GM12865 (cell line): ENCODE results near the gene CDC26.
"Not testable (repeated sequence)": the region's sequence is repeated elsewhere in the genome, so short reads cannot be mapped to it uniquely, and the experiment has no call there.

Source experiments
- DNase-seq: peaks from one replicate; pipeline ENCODE4 v3.0.0; 2010; ENCODE audit warnings: low read depth
- H3K4me3 ChIP-seq: 2 replicates; pipeline ENCODE4 v1.5.1; 2011; ENCODE audit warnings: mild to moderate bottlenecking, low read depth, low read length, control low read depth
- CTCF ChIP-seq: IDR thresholded peaks from 2 replicates; pipeline ENCODE4 v1.5.1; 2011; ENCODE audit warnings: low read length, control low read depth, low read depth, inconsistent platforms; ENCODE audit not compliant: insufficient read depth; ENCODE audit errors: missing control alignments

CDC26 gene

GRCh38 chr9:113255438-113255837 is 19.9 kb downstream of the CDC26 start:
- no peak for TF ChIP-seq CTCF
- no peak overlapping the region for H3K4me3 ChIP-seq
- no peak for DNase-seq

DNA sequence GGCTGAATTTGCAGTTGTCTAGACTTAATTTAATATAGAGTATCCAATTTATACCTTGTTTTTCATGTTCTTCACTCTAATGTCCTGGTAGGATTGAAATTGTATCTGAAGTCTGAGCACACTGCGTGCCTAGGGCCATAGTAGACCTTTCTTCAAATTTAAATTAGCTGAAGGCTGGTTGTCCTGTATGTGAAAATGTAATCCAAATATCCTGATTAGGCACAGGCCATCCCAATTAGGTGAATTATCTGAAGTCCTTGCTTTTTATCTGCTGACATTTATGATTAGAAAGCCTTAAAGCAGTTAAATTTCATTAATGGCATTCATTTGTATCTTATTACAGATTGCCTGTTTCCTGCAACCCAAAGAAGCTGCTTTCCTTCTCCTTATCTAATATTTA is 20.4 kb downstream of the CDC26 start:
- H3K4me3 ChIP-seq = no peak overlapping the region
- DNase-seq = no peak
- TF ChIP-seq CTCF = no peak

GRCh38 chr9:113250807-113251206 is 24.6 kb downstream of the CDC26 start:
- H3K4me3 ChIP-seq = no peak overlapping the region
- TF ChIP-seq CTCF = no peak
- DNase-seq = no peak

DNA sequence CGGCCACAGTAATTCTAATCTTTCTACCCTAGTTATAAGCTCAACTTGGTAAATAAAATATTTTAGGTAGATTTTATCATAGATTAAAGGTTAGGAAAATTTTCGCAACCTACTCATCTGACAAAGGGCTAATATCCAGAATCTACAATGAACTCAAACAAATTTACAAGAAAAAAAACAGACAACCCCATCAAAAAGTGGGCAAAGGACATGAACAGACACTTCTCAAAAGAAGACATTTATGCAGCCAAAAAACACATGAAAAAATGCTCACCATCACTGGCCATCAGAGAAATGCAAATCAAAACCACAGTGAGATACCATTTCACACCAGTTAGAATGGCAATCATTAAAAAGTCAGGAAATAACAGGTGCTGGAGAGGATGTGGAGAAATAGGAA is 25.7 kb downstream of the CDC26 start:
- not testable (repeated sequence) for DNase-seq, H3K4me3 ChIP-seq

GRCh38 chr9:113247640-113248039 is 27.7 kb downstream of the CDC26 start:
- no peak for TF ChIP-seq CTCF
- DNase-seq = no peak
- no peak overlapping the region for H3K4me3 ChIP-seq

DNA sequence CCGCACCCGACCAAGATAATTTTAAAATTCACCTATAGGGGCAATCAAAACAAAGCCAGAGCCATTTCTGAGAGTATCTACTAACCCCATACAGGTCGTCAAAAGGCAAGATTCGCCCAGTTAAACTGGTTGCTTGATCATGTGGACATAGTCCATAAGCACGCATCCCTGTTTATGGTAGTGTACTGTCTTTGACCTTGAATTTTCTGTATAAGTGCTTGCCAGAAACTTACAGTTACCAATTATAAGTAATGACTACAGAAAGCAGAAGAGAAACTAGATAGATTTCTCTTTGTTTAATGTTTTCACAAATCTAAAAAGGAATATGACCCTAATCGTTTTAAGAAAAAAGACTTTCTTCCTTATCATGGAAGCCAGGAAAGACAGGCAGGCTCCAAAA is 28.4 kb downstream of the CDC26 start:
- no peak overlapping the region for H3K4me3 ChIP-seq
- TF ChIP-seq CTCF = no peak
- no peak for DNase-seq

DNA sequence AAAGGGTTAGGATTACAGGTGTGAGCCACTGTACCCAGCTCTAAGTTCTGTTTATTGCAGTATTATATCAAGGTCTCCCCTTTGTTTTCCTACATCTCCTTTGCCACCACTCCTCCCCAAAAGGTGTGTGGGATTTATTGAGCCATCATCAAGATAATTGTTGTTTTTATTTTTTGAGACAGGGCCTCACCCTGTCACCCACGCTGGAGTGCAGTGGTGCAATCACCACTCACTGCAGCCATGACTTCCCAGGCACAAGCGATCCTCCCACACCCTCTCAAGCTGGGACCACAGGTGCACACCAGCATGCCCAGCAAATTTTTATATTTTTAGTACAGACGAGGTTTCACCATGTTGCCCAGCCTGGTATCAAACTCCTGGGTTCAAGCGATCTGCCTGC is 29.5 kb downstream of the CDC26 start:
- TF ChIP-seq CTCF = no peak
- DNase-seq = no peak
- H3K4me3 ChIP-seq = no peak overlapping the region

DNA sequence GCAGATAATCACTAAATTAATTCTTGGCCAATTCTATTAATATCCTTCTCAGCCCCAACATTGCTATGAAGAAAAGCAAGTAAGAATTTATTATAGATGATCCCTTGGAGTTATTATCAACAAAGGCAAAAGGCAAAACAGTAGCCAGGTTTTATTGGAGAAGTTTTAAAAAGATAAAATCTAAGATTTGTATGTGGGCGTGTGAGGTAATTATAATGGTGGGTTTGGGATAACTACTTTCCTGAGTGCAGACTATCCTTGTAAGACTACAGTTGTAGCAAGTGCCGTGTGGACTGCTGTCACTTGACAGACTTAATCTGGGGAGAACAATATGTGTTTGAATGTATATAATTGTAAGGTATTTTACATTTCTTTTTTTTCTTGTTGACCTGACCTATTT is 30.8 kb downstream of the CDC26 start:
- TF ChIP-seq CTCF = no peak
- no peak for DNase-seq
- H3K4me3 ChIP-seq = no peak overlapping the region
